ENCODE measurements around the gene SLCO4A1.

SLCO4A1 gene

GRCh38 chr20:62652894-62653305, 10.6 kb downstream of the SLCO4A1 start:
- no peak for DNase-seq

- DNase-seq: no peak
Observed at GRCh38 chr20:62653373-62653772, 11.1 kb downstream of the SLCO4A1 start.

DNA sequence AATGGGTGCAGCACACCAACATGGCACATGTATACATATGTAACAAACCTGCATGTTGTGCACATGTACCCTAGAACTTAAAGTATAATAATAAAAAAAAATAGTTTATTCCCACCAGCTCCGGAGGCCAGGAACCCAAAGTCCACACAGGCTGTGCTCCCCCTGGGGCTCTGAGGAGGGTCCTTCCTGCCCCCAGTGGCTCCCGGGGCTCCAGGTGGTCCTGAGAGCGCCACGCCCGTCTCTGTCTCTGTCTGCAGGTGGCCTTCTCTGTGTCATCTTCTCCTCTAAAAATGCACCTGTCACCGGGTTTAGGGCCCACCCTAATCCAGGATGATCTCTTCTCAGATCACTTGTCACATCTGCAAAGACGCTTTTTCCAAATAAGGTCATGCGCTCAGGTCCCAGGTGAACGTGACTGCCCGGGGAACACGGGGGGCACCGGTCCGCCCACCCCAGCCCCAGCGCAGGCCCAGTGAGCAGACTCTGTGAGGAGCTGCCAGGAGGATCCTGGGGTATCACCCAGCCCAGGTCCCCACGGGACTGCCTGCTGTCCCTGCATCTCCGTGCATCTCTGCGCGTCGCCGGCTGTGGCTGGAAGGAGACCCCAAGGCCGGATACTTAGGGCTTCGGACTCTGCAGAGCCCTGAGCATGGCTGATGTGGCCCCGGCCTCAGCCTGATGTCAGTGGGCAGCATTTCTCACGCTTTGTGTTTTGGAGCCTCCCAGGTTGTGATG, 11.8 kb downstream of the SLCO4A1 start:
- DNase-seq: no peak

DNA sequence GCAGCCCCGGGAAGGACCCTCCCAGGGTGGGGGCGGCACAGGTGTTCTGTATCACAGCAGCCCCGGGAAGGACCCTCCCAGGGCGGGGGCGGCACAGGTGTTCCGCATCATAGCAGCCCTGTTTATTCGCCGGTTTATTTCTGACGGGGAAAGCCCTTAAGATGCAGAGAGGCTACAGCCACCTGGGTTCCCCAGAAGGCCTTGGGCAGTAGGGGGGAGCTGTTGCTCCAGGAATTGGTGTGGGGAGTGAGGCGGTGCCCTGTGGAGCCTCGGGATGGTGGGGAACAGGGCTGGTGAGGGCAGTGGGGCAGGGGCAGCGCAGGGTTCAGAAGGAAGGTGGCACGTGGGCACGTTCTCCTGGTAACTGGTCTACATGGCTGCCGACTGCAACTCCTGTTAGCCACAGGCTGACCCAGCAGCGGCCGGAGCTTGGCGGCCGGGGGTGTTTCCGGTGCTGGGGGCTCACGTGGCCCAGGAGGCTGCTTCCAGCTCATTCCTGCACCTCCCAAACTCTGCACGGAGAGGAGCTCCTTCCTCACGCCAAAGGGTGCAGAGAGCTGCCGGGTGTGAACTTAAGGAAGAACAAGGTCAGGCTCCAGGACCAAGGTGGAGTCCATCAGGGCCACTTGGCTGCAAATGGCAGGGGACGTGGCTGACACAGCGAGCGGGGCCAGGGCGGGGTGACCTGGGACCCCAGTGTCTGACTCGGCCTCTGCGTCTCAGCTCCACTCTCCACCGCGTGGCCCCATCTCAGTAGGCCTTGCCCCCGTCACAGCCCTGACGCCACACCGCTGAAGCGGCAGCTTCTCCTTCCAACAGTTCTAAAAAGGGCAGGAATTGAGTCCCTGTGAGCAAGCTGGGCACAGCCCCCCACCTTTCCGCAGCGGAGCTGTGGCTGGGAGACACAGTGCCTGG, 13.2 kb downstream of the SLCO4A1 start:
- DNase-seq: no peak

DNA sequence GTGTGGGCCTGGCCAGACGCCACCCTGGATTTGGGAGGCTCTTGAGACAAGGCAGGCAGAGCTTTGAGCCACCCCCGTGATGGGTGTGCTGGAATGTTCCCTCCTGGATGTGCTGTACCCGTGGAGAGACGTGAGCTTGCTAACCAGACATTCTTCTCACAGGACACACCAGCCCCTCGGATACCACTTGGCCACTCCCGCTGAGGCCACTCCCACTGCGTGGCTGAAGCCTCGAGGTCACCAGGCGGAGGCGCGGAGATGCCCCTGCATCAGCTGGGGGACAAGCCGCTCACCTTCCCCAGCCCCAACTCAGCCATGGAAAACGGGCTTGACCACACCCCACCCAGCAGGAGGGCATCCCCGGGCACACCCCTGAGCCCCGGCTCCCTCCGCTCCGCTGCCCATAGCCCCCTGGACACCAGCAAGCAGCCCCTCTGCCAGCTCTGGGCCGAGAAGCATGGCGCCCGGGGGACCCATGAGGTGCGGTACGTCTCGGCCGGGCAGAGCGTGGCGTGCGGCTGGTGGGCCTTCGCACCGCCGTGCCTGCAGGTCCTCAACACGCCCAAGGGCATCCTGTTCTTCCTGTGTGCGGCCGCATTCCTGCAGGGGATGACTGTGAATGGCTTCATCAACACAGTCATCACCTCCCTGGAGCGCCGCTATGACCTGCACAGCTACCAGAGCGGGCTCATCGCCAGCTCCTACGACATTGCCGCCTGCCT, 14.1 kb downstream of the SLCO4A1 start:
- DNase-seq: no peak

DNA sequence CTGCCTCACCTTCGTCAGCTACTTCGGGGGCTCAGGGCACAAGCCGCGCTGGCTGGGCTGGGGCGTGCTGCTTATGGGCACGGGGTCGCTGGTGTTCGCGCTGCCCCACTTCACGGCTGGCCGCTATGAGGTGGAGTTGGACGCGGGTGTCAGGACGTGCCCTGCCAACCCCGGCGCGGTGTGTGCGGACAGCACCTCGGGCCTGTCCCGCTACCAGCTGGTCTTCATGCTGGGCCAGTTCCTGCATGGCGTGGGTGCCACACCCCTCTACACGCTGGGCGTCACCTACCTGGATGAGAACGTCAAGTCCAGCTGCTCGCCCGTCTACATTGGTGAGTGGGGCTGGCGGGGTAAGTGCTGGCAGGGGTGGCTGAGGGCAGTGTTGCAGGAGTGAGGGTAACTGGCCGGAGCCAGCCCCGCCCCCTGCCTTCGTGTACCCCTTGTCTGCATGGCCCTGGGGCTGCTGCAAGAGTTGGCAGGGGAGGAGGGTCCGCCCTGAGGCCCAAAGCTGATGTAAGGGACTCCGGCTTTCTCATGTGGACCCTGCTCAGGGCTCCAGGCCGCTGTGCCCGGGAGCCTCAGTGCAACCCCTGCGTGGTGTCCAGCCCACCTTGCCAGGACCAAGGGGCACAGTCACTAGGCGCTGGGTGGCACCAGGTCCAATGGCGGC, 14.8 kb downstream of the SLCO4A1 start:
- DNase-seq: no peak

DNA sequence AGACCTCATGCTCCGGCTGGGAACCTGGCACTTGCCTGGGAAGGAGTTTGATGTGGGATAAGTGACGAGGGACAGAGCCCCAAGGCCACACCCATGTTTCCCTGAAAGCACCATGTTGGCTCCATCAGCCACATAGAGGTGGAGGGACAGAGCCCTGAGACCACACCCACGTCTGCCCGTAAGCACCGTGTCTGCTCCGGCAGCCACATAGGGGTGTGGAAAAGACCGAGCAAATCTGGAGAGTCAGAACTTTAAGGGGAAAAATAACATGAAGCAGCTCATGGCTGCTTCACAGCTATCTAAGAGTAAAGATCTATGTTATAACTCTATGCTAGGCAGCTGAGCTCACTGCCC, 15.3 kb downstream of the SLCO4A1 start:
- no peak for DNase-seq

GRCh38 chr20:62657956-62658355, 15.7 kb downstream of the SLCO4A1 start:
- no peak for DNase-seq

- no peak for DNase-seq
Observed at GRCh38 chr20:62658593-62659178, 16.4 kb downstream of the SLCO4A1 start.

- DNase-seq: no peak
Observed at GRCh38 chr20:62659488-62660239, 17.4 kb downstream of the SLCO4A1 start.

DNA sequence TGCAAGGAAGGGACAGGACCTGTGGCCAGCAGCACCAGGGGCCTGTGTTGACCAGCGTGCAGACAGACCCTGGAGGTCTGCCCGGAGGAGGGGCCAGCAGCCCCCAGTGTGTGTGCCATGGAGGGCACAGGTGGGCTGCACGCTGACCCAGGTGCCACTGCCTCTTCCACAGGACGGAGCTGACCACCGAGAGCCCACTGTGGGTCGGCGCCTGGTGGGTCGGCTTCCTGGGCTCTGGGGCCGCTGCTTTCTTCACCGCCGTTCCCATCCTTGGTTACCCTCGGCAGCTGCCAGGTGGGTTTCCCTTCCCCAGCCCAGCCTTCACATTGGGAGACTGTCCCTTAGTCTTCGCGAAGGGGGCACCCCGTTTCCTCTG, 17.9 kb downstream of the SLCO4A1 start:
- no peak for DNase-seq

DNA sequence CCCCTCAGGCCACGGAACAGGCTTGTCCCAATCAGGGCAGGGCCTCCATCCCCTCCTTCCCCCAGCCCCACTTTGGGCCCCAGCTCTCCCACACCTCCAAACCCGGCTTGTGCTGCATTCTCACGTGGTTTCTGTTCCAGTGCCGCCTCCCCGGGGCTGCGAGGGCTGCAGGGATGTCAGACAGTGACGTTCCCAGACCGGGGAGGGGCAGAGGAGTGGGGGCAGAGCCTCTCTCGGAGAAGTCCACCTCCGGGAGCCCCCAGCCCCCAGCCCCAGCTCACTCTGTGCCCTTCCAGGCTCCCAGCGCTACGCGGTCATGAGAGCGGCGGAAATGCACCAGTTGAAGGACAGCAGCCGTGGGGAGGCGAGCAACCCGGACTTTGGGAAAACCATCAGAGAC, 18.5 kb downstream of the SLCO4A1 start:
- DNase-seq: no peak

DNA sequence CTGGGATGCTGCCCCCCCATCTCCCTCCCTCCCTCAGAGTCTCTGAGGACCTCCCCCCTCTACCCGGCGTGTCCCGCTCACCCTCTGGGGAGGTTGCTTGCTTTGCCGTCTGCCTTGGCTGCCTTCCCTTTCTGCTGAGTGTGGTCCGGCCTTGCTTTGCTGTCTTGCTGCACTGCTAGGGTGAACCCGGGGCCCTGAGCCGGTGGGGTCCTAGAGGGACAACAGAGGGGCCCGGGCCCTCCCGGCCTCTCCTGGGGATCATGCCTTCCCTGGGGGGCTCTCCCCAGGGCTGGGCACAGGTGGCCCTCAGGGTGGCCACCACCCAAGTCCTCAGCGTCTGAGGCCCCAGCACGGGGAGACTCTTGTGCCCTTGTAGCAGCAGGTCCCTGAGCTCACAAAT, 19.3 kb downstream of the SLCO4A1 start:
- no peak for DNase-seq

- DNase-seq: no peak
Observed at GRCh38 chr20:62662422-62662821, 20.1 kb downstream of the SLCO4A1 start.

DNA sequence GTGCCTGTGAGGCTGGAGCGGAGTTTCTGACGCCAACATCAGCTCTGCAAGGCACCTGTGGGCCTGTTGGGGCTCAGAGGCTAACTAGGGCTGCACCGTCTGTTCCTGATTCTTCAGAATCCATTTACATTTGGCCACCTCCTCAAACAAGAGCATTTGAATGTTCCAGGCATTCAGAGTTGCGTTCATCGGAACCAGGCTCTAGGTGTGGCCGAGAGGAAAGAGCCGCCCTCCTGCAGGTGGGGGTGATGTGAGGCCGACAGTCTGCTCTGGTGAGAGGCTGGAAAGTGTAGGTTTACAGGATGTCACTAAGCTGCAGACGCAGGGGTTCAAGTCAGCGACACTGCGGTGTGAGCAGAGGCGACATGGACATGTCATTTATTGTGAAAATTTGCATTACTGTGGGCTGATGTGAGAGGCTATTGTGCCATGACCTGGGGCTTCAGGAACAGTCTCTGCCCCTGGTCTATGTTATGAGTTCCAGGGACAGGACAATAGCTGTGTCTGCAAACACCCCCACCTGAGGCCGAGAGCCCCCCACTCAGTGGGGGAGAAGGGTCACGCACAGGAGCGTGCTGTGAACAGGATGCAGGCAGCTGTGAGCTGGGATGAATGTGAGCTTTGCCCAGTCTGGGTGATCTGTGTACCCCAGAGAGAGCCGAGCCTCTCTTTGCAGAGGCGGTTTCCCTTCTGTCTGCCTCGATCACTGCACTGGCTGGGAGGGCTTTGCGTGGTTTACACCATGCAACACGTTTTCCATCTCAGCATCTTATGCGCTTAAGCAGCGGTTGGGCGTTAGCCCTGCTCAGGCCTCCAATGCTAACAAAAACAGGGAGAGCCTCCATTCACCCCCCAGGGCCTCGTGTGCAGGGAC, 21.1 kb downstream of the SLCO4A1 start:
- no peak for DNase-seq

DNA sequence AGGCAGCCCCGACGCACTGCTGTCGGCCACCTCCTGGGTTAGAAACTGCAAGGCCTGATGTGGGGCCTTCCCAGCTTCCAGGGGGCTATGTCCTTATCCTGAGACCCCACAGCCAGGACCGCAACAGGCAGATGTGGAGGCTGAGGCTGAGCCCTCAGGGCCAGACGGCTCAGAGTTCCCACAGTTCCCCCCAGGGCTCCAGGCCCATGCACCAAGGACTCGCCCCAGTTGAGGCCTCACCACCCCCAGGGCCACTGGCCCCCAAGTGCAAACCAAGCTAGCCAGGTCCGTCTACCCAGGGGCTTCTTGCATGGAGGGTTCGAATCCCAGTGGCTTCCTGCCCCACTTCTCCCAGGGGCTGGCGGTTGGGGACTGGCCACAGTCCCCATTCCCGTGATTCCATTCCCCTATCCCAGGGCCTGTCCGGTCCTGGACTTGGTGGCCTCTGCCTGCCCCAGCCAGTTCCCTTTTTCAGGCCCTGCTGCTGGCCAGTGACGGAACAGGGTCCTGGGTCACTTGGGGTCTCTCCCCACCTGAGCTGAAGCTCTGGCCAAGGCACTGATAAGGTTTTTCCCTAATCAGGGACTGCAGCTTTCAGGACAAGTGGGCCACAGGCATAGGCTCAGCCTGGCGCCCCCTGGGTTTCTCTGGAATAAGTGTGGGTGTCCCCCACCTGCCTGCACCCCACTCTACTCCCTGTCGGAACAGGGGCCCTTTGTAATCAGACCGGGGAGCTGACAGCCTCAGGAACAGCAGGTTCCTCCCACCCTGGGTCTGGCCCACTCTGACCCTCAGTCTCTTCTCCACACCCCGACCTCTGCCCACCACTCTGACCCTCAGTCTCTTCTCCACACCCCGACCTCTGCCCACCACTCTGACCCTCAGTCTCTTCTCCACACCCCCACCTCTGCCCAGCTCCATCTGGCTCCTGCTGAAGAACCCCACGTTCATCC, 22.0 kb downstream of the SLCO4A1 start:
- no peak for DNase-seq

- no peak for DNase-seq
Observed at GRCh38 chr20:62665153-62665754, 23.0 kb downstream of the SLCO4A1 start.

GRCh38 chr20:62665826-62666735, 23.8 kb downstream of the SLCO4A1 start:
- no peak for DNase-seq
